CD4-positive, alpha-beta memory T cell (primary cell): ENCODE data around the gene MINK1. TPM values are rescaled to one million over a fixed set of nuclear protein-coding genes. Genes with fewer than 3 reads are reported as not detected.

ENCODE experiments used
- CTCF ChIA-PET: fragments of 350-600 bp; sonication (Branson Sonifier 250); formaldehyde crosslinking; loops from one replicate; lab custom pipeline; 2021; ENCODE audit warnings: inconsistent platforms; ENCODE audit not compliant: partially characterized antibody; lab: Charles Lee
- POLR2A ChIA-PET: fragments of 350-600 bp; sonication (Branson Sonifier 250); formaldehyde crosslinking; loops from one replicate; lab custom pipeline; 2021; ENCODE audit not compliant: partially characterized antibody; lab: Charles Lee
- DNase-seq, 5 donors: peaks; one replicate each; pipeline versions ENCODE4 v3.0.0 to v3.0.0-alpha.2; 2020 to 2022; ENCODE audit warnings: mixed read lengths in 1 of 5
- H3K27ac ChIP-seq: one replicate; pipeline ENCODE4 v1.7.0; 2013; ENCODE audit warnings: low read depth, low read length
- H3K27me3 ChIP-seq: 2 replicates; pipeline ENCODE4 v1.7.0; 2013; ENCODE audit warnings: mild to moderate bottlenecking, low read length, moderate library complexity; ENCODE audit not compliant: insufficient read depth
- H3K36me3 ChIP-seq: 2 replicates; pipeline ENCODE4 v1.7.0; 2013; ENCODE audit warnings: mild to moderate bottlenecking, low read length, moderate library complexity; ENCODE audit not compliant: insufficient read depth
- H3K4me1 ChIP-seq: 2 replicates; pipeline ENCODE4 v1.7.0; 2013; ENCODE audit warnings: mild to moderate bottlenecking, low read length, moderate library complexity; ENCODE audit not compliant: insufficient read depth
- H3K4me3 ChIP-seq, 2 donors: one replicate each; pipeline ENCODE4 v1.7.0; 2013; ENCODE audit warnings: low read length in 2 of 2, mild to moderate bottlenecking in 1 of 2
- H3K9me3 ChIP-seq, 2 donors: one replicate each; pipeline ENCODE4 v1.7.0; 2013; ENCODE audit warnings: low read length in 2 of 2, control low read depth in 1 of 2; ENCODE audit not compliant: control insufficient read depth in 1 of 2
- H3K27ac Mint-ChIP-seq, 7 donors: one replicate each; pipeline ENCODE4 v1.8.0; 2020 to 2021; ENCODE audit warnings: mixed read lengths in 7 of 7, mild to moderate bottlenecking in 6 of 7, inconsistent platforms in 3 of 7, moderate library complexity in 3 of 7
- H3K27me3 Mint-ChIP-seq, 2 donors: one replicate each; pipeline ENCODE4 v1.8.0; 2020 to 2021; ENCODE audit warnings: mixed read lengths in 2 of 2
- H3K36me3 Mint-ChIP-seq, 2 donors: one replicate each; pipeline ENCODE4 v1.8.0; 2020 to 2021; ENCODE audit warnings: mixed read lengths in 2 of 2, inconsistent platforms in 1 of 2, mild to moderate bottlenecking in 1 of 2
- H3K4me1 Mint-ChIP-seq, 4 donors: one replicate each; pipeline ENCODE4 v1.8.0; 2020 to 2021; ENCODE audit warnings: mixed read lengths in 4 of 4, mild to moderate bottlenecking in 1 of 4
- H3K4me3 Mint-ChIP-seq, 8 donors: one replicate each; pipeline ENCODE4 v1.8.0; 2020 to 2021; ENCODE audit warnings: mixed read lengths in 8 of 8, mild to moderate bottlenecking in 7 of 8, moderate library complexity in 6 of 8, inconsistent platforms in 3 of 8
- H3K9me3 Mint-ChIP-seq, 8 donors: one replicate each; pipeline ENCODE4 v1.8.0; 2020 to 2021; ENCODE audit warnings: mixed read lengths in 8 of 8, mild to moderate bottlenecking in 5 of 8, inconsistent platforms in 3 of 8, moderate library complexity in 1 of 8
- intact Hi-C: fragments of 100-400 bp; cut with micrococcal nuclease; formaldehyde crosslinking; loops from one replicate; pipeline ENCODE4 v1.15.1; 2023
- polyA plus RNA-seq, 2 donors: library from polyadenylated mRNA; unstranded; fragments of 300-500 nt; fragmentation: Illumina TruSeq; gene quantifications; one replicate each; pipeline ENCODE4 v1.2.3, GENCODE V29; 2021
- total RNA-seq, 2 experiments: library from RNA; stranded (reverse); gene quantifications; one replicate each; pipeline ENCODE4 v1.2.3, GENCODE V29; 2021

MINK1 gene
- total and polyA plus RNA-seq, 4 experiments from 2014 or later: 4.3 to 139 (median 88.6) TPM

- peaks cover 18% of the 10 kb centered on the region for H3K4me1 ChIP-seq
- H3K4me3 Mint-ChIP-seq: peak overlapping the region in 2 of 8 donors; percentile 6 to 55
- peak overlapping the region in 4 of 7 donors; percentile 31 to 86 (median 53) for H3K27ac Mint-ChIP-seq
- H3K36me3 ChIP-seq: peaks cover 13% of the 10 kb centered on the region
- POLR2A ChIA-PET: interaction anchor here (0.8 to 25.3 kb wide), 6 partner anchors 10 to 34 kb away, joined by 3 to 973 read pairs (median 6); partner anchors contain the start of genes C17orf107, PFN1 and SPAG7
- no peak overlapping the region for H3K4me3 ChIP-seq
- DNase-seq: no peak
- CTCF ChIA-PET: interaction anchor here (1.2 kb wide), 1 partner anchor 25 kb away, joined by 5 read pairs; no protein-coding TSS in a partner anchor
- H3K9me3 Mint-ChIP-seq: peaks cover 0 to 2% (median 0%) of the 10 kb centered on the region in 8 donors
- no peak overlapping the region for H3K27ac ChIP-seq
- intact Hi-C loops: loop anchor here (5.0 kb wide), 1 partner anchor 34 kb away; the partner anchor contains the start of gene SPAG7
- no peaks in the 10 kb centered on the region for H3K27me3 Mint-ChIP-seq
- peaks cover 13 to 16% of the 10 kb centered on the region in 2 donors for H3K36me3 Mint-ChIP-seq
- no peaks in the 10 kb centered on the region for H3K27me3 ChIP-seq
- peaks cover 18 to 42% (median 26%) of the 10 kb centered on the region in 4 donors for H3K4me1 Mint-ChIP-seq
- no peaks in the 10 kb centered on the region for H3K9me3 ChIP-seq
Observed at GRCh38 chr17:4933646-4934045, 100.5 kb downstream of the MINK1 start.

- H3K27ac ChIP-seq: no peak overlapping the region
- Mint-ChIP-seq H3K4me3 (peak overlapping the region in 5 of 8 donors; percentile 8 to 65 (median 55)), H3K27ac (peak overlapping the region in 5 of 7 donors; percentile 41 to 86 (median 57)), H3K27me3 (no peaks in the 10 kb centered on the region), H3K9me3 (peaks cover 0 to 2% (median 0%) of the 10 kb centered on the region in 8 donors), H3K4me1 (peaks cover 23 to 50% (median 33%) of the 10 kb centered on the region in 4 donors), H3K36me3 (peaks cover 9 to 20% of the 10 kb centered on the region in 2 donors)
- no peak overlapping the region for H3K4me3 ChIP-seq
- H3K9me3 ChIP-seq: no peaks in the 10 kb centered on the region
- DNase-seq: peak in 1 of 5 donors; percentile 23
- peaks cover 13% of the 10 kb centered on the region for H3K36me3 ChIP-seq
- ChIA-PET POLR2A (interaction anchor here (0.7 to 25.3 kb wide), 7 partner anchors 9 to 35 kb away, joined by 3 to 973 read pairs (median 4); partner anchors contain the start of genes C17orf107, PFN1 and SPAG7), CTCF (interaction anchor here (1.2 kb wide), 1 partner anchor 25 kb away, joined by 5 read pairs; no protein-coding TSS in a partner anchor)
- H3K27me3 ChIP-seq: no peaks in the 10 kb centered on the region
- intact Hi-C loops: loop anchor here (5.0 kb wide), 1 partner anchor 33 kb away; the partner anchor contains the start of gene SPAG7
- peaks cover 26% of the 10 kb centered on the region for H3K4me1 ChIP-seq
Observed at GRCh38 chr17:4934173-4934979, 101.2 kb downstream of the MINK1 start.

- Histone ChIP-seq H3K4me3 (no peak overlapping the region), H3K4me1 (peaks cover 27% of the 10 kb centered on the region), H3K9me3 (no peaks in the 10 kb centered on the region), H3K36me3 (peaks cover 13% of the 10 kb centered on the region), H3K27me3 (no peaks in the 10 kb centered on the region), H3K27ac (no peak overlapping the region)
- Mint-ChIP-seq H3K27me3 (no peaks in the 10 kb centered on the region), H3K4me3 (no peak overlapping the region), H3K27ac (no peak overlapping the region), H3K36me3 (peaks cover 7 to 24% of the 10 kb centered on the region in 2 donors), H3K9me3 (peaks cover 0 to 4% (median 0%) of the 10 kb centered on the region in 8 donors), H3K4me1 (peaks cover 24 to 55% (median 33%) of the 10 kb centered on the region in 4 donors)
- ChIA-PET CTCF (no interaction called here), POLR2A (interaction anchor here (0.6 to 25.3 kb wide), 4 partner anchors 9 to 32 kb away, joined by 3 to 973 read pairs (median 110); partner anchors contain the start of genes ENO3, PFN1 and SPAG7)
- intact Hi-C loops: no loop called here
- no peak for DNase-seq
Observed at GRCh38 chr17:4935650-4936049, 102.5 kb downstream of the MINK1 start.

GRCh38 chr17:4936436-4936835 is 103.3 kb downstream of the MINK1 start:
- peaks cover 13% of the 10 kb centered on the region for H3K36me3 ChIP-seq
- Mint-ChIP-seq H3K9me3 (peaks cover 0 to 4% (median 0%) of the 10 kb centered on the region in 8 donors), H3K4me1 (peaks cover 27 to 55% (median 37%) of the 10 kb centered on the region in 4 donors), H3K27me3 (no peaks in the 10 kb centered on the region), H3K36me3 (peaks cover 8 to 24% of the 10 kb centered on the region in 2 donors), H3K27ac (peak overlapping the region in 3 of 7 donors; percentile 59 to 81 (median 74)), H3K4me3 (peak overlapping the region in 1 of 8 donors; percentile 1)
- no peaks in the 10 kb centered on the region for H3K9me3 ChIP-seq
- H3K4me1 ChIP-seq: peaks cover 31% of the 10 kb centered on the region
- DNase-seq: no peak
- no peak overlapping the region for H3K27ac ChIP-seq
- no peaks in the 10 kb centered on the region for H3K27me3 ChIP-seq
- intact Hi-C loops: no loop called here
- ChIA-PET POLR2A (interaction anchor here (1.1 to 25.3 kb wide), 4 partner anchors 9 to 32 kb away, joined by 3 to 973 read pairs (median 110); partner anchors contain the start of genes ENO3, PFN1 and SPAG7), CTCF (no interaction called here)
- H3K4me3 ChIP-seq: no peak overlapping the region

- Histone ChIP-seq H3K4me1 (peaks cover 42% of the 10 kb centered on the region), H3K27me3 (no peaks in the 10 kb centered on the region), H3K27ac (no peak overlapping the region), H3K9me3 (no peaks in the 10 kb centered on the region), H3K4me3 (no peak overlapping the region), H3K36me3 (peaks cover 16% of the 10 kb centered on the region)
- CTCF ChIA-PET: no interaction called here
- POLR2A ChIA-PET: interaction anchor here (1.0 to 25.3 kb wide), 3 partner anchors 12 to 59 kb away, joined by 3 to 973 read pairs (median 215); partner anchors contain the start of genes ENO3, INCA1, PFN1 and SPAG7
- Mint-ChIP-seq H3K27me3 (no peaks in the 10 kb centered on the region), H3K4me1 (peaks cover 37 to 63% (median 48%) of the 10 kb centered on the region in 4 donors), H3K27ac (no peak overlapping the region), H3K9me3 (peaks cover 0 to 4% (median 0%) of the 10 kb centered on the region in 8 donors), H3K4me3 (peak overlapping the region in 6 of 8 donors; percentile 41 to 96 (median 60)), H3K36me3 (peaks cover 18 to 32% of the 10 kb centered on the region in 2 donors)
- no peak for DNase-seq
- intact Hi-C loops: no loop called here
Observed at GRCh38 chr17:4937553-4937952, 104.4 kb downstream of the MINK1 start.

GRCh38 chr17:4938069-4938491 is 104.9 kb downstream of the MINK1 start:
- peaks cover 48% of the 10 kb centered on the region for H3K4me1 ChIP-seq
- peak overlapping the region; percentile 12 to 100 (median 96) for H3K4me3 Mint-ChIP-seq
- H3K27ac ChIP-seq: peak overlapping the region; percentile 81
- no peaks in the 10 kb centered on the region for H3K27me3 ChIP-seq
- ChIA-PET POLR2A (interaction anchor here (1.0 to 25.3 kb wide), 3 partner anchors 12 to 59 kb away, joined by 3 to 973 read pairs (median 215); partner anchors contain the start of genes ENO3, INCA1, PFN1 and SPAG7), CTCF (no interaction called here)
- H3K4me1 Mint-ChIP-seq: peaks cover 40 to 69% (median 52%) of the 10 kb centered on the region in 4 donors
- no peaks in the 10 kb centered on the region for H3K9me3 ChIP-seq
- peak overlapping the region in 5 of 7 donors; percentile 22 to 82 (median 42) for H3K27ac Mint-ChIP-seq
- intact Hi-C loops: no loop called here
- no peaks in the 10 kb centered on the region for H3K27me3 Mint-ChIP-seq
- no peak overlapping the region for H3K4me3 ChIP-seq
- no peak for DNase-seq
- peaks cover 0 to 3% (median 0%) of the 10 kb centered on the region in 8 donors for H3K9me3 Mint-ChIP-seq
- peaks cover 22% of the 10 kb centered on the region for H3K36me3 ChIP-seq
- peaks cover 22 to 37% of the 10 kb centered on the region in 2 donors for H3K36me3 Mint-ChIP-seq
